Kidney epithelial cell (primary cell): Measurements from ENCODE around the gene MMP20. TPM values are rescaled to one million over a fixed set of nuclear protein-coding genes. Genes with fewer than 3 reads are reported as not detected.
"Not testable (repeated sequence)": the region's sequence is repeated elsewhere in the genome, so short reads cannot be mapped to it uniquely, and the experiment has no call there.

Experiments
- DNase-seq: peaks from one replicate; pipeline ENCODE4 v3.0.0-alpha.2; 2010; ENCODE audit warnings: low read depth
- H3K27me3 ChIP-seq: 2 replicates; pipeline ENCODE4 v1.6.0; 2011; ENCODE audit warnings: low read length; ENCODE audit not compliant: control insufficient read depth, insufficient read depth
- H3K36me3 ChIP-seq: 2 replicates; pipeline ENCODE4 v1.5.1; 2011; ENCODE audit warnings: low read length; ENCODE audit not compliant: control insufficient read depth, insufficient read depth
- H3K4me3 ChIP-seq: 2 replicates; pipeline ENCODE4 v1.5.1; 2011; ENCODE audit warnings: low read depth, mild to moderate bottlenecking, control low read depth, low read length
- total RNA-seq: library from RNA; depleted of rRNA; stranded (reverse); fragments of >200 nt; gene quantifications from 2 replicates; pipeline ENCODE4 v1.2.3, GENCODE V29; 2015
- TF ChIP-seq, protein P1 (sequence below): IDR thresholded peaks from 2 replicates; pipeline ENCODE4 v1.5.1; 2011; ENCODE audit warnings: mild to moderate bottlenecking, moderate library complexity, low read length, control low read depth, inconsistent platforms; ENCODE audit not compliant: insufficient read depth, poor library complexity, severe bottlenecking

Gene MMP20
- total RNA-seq, 1 donor from 2014 or later = not detected

DNA sequence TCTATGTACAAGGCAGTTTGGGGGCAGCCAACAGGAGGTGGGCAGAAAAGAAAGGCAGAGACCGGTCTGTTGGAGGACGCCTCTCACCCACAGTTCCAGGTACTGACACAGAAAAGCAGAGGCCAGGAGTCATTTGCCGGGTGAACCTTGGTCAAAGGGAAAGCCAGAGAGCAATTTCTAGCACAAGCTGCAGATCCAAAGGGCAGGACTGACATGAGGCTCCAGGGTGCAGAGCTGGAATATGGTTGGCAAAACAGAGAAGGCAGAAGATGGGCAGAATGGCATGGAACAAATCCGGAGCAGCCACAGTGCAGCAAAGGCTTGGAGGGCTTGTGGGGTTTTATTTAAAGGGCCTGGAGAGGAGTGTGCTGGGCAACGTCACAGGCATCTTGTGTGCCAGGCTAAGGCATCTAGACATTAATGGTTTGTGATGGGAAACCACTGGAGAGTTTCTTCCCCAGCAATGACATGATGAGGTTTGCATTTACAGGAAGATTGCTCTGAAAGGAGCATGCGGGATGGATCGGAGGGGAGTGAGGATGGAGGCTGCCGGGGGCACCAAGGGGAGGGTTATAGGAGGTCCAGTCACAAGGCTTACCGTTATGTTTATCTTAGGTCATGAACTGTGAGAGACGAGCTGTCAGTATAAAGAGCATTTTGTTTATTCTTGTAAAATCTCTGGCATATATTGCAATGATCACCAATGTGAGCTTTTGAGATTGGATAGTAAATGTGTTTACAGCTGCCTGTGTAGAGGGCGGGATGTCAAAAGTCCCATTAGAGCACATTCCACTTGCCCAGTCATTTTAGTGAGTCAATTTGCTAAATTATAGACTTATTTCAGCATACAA is 5.7 kb upstream of the MMP20 start:
- TF ChIP-seq, protein P1, sequence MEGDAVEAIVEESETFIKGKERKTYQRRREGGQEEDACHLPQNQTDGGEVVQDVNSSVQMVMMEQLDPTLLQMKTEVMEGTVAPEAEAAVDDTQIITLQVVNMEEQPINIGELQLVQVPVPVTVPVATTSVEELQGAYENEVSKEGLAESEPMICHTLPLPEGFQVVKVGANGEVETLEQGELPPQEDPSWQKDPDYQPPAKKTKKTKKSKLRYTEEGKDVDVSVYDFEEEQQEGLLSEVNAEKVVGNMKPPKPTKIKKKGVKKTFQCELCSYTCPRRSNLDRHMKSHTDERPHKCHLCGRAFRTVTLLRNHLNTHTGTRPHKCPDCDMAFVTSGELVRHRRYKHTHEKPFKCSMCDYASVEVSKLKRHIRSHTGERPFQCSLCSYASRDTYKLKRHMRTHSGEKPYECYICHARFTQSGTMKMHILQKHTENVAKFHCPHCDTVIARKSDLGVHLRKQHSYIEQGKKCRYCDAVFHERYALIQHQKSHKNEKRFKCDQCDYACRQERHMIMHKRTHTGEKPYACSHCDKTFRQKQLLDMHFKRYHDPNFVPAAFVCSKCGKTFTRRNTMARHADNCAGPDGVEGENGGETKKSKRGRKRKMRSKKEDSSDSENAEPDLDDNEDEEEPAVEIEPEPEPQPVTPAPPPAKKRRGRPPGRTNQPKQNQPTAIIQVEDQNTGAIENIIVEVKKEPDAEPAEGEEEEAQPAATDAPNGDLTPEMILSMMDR = no peak
- no peak for DNase-seq

DNA sequence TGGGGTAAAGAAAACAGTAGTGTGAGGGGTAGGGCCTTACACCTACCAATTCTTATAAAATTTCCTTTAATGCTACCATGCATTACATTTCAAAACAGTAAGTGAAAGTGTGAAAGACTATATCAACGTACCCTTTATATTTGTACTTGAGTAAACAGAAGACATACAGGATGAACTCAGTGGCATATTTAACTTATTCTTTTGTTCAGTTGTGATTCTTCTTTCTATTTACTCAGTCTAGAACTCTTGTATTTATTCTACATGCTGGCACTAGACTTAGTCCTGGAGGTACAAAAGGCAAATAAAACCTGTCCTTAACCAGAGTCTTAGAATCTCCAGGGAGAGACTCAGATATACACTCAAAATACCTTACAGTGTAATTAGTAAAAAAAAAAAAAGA is 4.8 kb upstream of the MMP20 start:
- DNase-seq, H3K36me3 ChIP-seq, H3K27me3 ChIP-seq, H3K4me3 ChIP-seq: not testable (repeated sequence)

More for the DNA sequence above, 5.7 kb upstream of the MMP20 start:
- H3K4me3 ChIP-seq = no peak overlapping the region
- no peaks in the 10 kb centered on the region for H3K36me3 ChIP-seq
- H3K27me3 ChIP-seq = no peaks in the 10 kb centered on the region

- Histone ChIP-seq H3K36me3 (no peaks in the 10 kb centered on the region), H3K4me3 (no peak overlapping the region), H3K27me3 (no peaks in the 10 kb centered on the region)
- no peak for DNase-seq
- TF ChIP-seq, protein P1 = no peak
Observed at GRCh38 chr11:102626676-102627075, 1.5 kb upstream of the MMP20 start.

DNA sequence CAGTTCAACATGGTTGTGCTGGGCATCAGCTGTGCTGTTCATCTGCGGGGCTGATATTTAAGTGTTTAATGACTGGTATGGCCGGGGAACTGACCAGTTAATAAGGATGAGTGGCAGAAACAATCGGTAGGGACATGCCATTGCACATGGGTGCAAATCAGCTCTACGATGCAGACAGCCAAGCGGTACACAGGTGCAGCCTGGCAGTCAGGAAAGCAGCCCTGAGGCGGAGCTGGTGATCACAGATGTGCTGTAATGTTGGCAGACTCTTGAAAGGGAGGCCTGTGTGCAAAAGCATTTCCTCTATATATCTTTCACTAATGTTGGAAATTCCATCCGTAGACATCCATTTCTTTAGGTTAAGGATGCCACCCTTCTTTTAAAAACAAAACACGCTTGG is 1.1 kb downstream of the MMP20 start:
- TF ChIP-seq, protein P1 = no peak
- no peak for DNase-seq
- no peak overlapping the region for H3K4me3 ChIP-seq
- no peaks in the 10 kb centered on the region for H3K36me3 ChIP-seq
- H3K27me3 ChIP-seq = no peaks in the 10 kb centered on the region

DNA sequence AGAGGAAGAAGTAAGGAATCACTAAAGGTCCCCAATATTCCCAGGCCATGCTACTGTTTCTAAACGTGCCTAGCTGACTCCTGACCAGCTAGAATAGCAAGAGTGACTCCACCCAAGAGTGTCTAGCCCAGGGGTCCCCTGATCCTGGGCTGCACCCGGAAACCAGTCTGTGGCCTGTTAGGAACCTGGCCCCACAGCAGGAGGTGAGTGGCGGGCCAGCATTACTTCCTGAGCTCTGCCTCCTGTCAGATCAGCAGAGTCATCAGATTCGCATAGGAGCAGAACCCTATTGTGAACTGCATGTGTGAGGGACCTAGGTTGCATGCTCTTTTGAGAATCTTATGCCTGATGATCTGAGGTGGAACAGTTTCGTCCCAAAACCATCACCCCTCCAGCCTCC is 2.0 kb downstream of the MMP20 start:
- TF ChIP-seq, protein P1 = no peak
- Histone ChIP-seq H3K36me3 (no peaks in the 10 kb centered on the region), H3K4me3 (no peak overlapping the region), H3K27me3 (no peaks in the 10 kb centered on the region)
- DNase-seq = no peak

DNA sequence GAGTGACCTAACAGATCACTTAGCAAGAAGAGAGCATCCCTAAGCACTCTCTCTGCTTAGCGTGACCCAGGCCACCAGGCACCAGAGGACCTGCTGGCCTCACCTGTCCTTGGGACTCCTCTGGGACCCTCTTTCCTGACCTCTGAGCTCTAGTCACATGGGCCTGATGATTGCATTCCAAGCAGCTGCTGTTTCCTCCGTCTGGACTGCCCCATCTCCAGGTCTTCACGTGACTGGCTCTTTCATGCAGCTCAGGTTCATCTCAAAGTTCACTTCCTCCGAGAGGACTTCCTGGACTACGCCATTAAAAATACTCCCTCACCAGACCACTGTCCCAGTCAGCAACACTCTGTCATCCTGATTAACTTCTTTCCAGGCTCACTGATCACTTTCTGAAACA is 2.9 kb downstream of the MMP20 start:
- Histone ChIP-seq H3K27me3 (no peaks in the 10 kb centered on the region), H3K4me3 (no peak overlapping the region), H3K36me3 (no peaks in the 10 kb centered on the region)
- TF ChIP-seq, protein P1 = no peak
- DNase-seq = no peak
